Heart left ventricle (tissue), 13 donors: Measurements from ENCODE around the gene CRADD.

Experiments
- CTCF ChIP-seq, 12 donors: fragments of 200-600 bp; sonication (generic) in 4 of 12; IDR thresholded peaks; one replicate each; pipeline versions ENCODE4 v1.5.0 to v1.8.0; 2018 to 2022; ENCODE audit warnings: antibody characterized with exemption in 12 of 12, mild to moderate bottlenecking in 5 of 12
- POLR2A ChIP-seq, 2 donors: fragments of 450-650 bp; IDR thresholded peaks; one replicate each; pipeline ENCODE4 v1.6.1; 2017; ENCODE audit warnings: antibody characterized with exemption in 2 of 2, mild to moderate bottlenecking in 2 of 2, moderate library complexity in 2 of 2
- donor health status: ischemic (EF 13 %, LVEDD 7.1; RV severe dilation, severe dysfunction).
- donor health status: DM: no; HTN: yes; CAD: no.
- donor health status: DM: no; HTN: no; CAD: no.
- donor health status: ischemic (EF 25% LVEDD 6.9; RV normal size, moderate dysfunction).
- donor health status: ischemic (EF 25% LVEDD 5.7; RV mildly dilated, moderate dysfunction).
- donor health status: ischemic (EF 35%, LVEDD 5.7; RV mildly dilated, moderate dysfunction).
- donor health status: nonischemic (EF 11% LVEDD 7.7; RV severe dilation, severe dysfunction).
- donor health status: DM: yes; HTN: yes; CAD: no.
- donor health status: PGD.
- donor health status: ischemic (EF 29% LVEDD 5.4; RV normal size, mild dysfunction).
- donor health status: nonischemic (EF 23%, LVEDD 6.1; RV moderate dilation, normal function).

GRCh38 chr12:93913845-93914244, 236.7 kb downstream of the CRADD start:
- TF ChIP-seq POLR2A (IDR thresholded peaks at IDR 0.05) (no peak), CTCF (IDR thresholded peaks at IDR 0.05) (no peak)
